Measurements from ENCODE around the gene SLIT3.

The SLIT3 gene

GRCh38 chr5:169202969-169203368 is 98.0 kb downstream of the SLIT3 start:
- no peak overlapping the region for H3K9ac ChIP-seq (ENCODE audit: low read length)
- no peaks in the 10 kb centered on the region for H3K9me3 ChIP-seq (ENCODE audit: insufficient read depth, low read length)
- no peaks in the 10 kb centered on the region for H3K79me2 ChIP-seq (ENCODE audit: low read length)
- H3K4me3 ChIP-seq (ENCODE audit: low read length): no peak overlapping the region
- no peaks in the 10 kb centered on the region for H3K4me1 ChIP-seq (ENCODE audit: low read length)
- H3K4me2 ChIP-seq (ENCODE audit: low read length): no peak overlapping the region
- no peaks in the 10 kb centered on the region for H3K36me3 ChIP-seq (replicated peaks; ENCODE audit: low read depth, low read length)
- TF ChIP-seq EZH2phosphoT487 (IDR thresholded peaks at IDR 0.05; ENCODE audit: low read depth) (no peak), CTCF (IDR thresholded peaks at IDR 0.05; ENCODE audit: low read depth, low read length) (no peak)
- H4K20me1 ChIP-seq (ENCODE audit: insufficient read depth, low read length): no peaks in the 10 kb centered on the region
- no peak overlapping the region for H3K27ac ChIP-seq (ENCODE audit: low read length)
- H2AFZ ChIP-seq (ENCODE audit: low read depth, low read length): no peak overlapping the region
- H3K27me3 ChIP-seq (ENCODE audit: low read depth, low read length): no peaks in the 10 kb centered on the region

GRCh38 chr5:169201597-169201996 is 99.3 kb downstream of the SLIT3 start:
- no peak overlapping the region for H3K4me2 ChIP-seq (ENCODE audit: low read length)
- no peak overlapping the region for H3K4me3 ChIP-seq (ENCODE audit: low read length)
- no peaks in the 10 kb centered on the region for H4K20me1 ChIP-seq (ENCODE audit: insufficient read depth, low read length)
- no peak overlapping the region for H2AFZ ChIP-seq (ENCODE audit: low read depth, low read length)
- no peaks in the 10 kb centered on the region for H3K9me3 ChIP-seq (ENCODE audit: insufficient read depth, low read length)
- TF ChIP-seq EZH2phosphoT487 (IDR thresholded peaks at IDR 0.05; ENCODE audit: low read depth) (no peak), CTCF (IDR thresholded peaks at IDR 0.05; ENCODE audit: low read depth, low read length) (no peak)
- no peaks in the 10 kb centered on the region for H3K27me3 ChIP-seq (ENCODE audit: low read depth, low read length)
- no peaks in the 10 kb centered on the region for H3K79me2 ChIP-seq (ENCODE audit: low read length)
- H3K4me1 ChIP-seq (ENCODE audit: low read length): no peaks in the 10 kb centered on the region
- no peak overlapping the region for H3K9ac ChIP-seq (ENCODE audit: low read length)
- H3K27ac ChIP-seq (ENCODE audit: low read length): no peak overlapping the region
- no peaks in the 10 kb centered on the region for H3K36me3 ChIP-seq (replicated peaks; ENCODE audit: low read depth, low read length)

DNA sequence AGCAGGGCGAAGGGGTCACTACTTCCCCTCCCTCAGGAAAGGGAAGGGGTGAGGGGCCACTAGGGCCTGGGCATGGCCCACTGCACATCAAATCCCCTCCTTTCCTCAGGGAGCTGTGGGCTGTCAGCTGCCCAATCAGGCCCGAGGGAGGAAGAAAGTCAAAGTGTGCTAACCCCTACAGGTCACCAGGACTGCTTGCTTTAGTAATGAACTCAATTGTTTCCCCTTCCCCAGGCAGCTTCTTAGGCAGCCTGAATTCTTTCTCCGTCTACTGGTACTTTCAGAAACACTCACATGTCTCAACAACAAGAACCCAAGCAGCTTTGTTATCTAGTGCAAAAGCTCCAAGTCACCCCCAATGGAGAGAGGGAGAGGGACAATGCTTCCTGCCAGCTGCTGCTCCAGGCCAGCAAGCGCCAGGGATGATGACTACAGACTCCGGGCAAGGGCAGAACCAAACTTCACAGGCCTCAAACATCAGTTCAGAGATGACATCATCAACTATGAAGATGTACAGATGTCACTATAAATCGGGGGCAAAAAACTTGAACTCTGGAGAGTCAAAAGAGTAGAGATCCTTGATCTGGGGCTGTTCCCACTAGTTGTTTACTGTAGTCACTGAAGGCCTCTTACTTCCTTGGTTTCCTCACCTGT is 100.7 kb downstream of the SLIT3 start:
- Histone ChIP-seq H3K27me3 (ENCODE audit: low read depth, low read length) (no peaks in the 10 kb centered on the region), H2AFZ (ENCODE audit: low read depth, low read length) (no peak overlapping the region), H3K4me2 (ENCODE audit: low read length) (no peak overlapping the region), H3K4me1 (ENCODE audit: low read length) (no peaks in the 10 kb centered on the region), H3K9ac (ENCODE audit: low read length) (no peak overlapping the region), H3K9me3 (ENCODE audit: insufficient read depth, low read length) (no peaks in the 10 kb centered on the region), H4K20me1 (ENCODE audit: insufficient read depth, low read length) (no peaks in the 10 kb centered on the region), H3K4me3 (ENCODE audit: low read length) (no peak overlapping the region), H3K27ac (ENCODE audit: low read length) (no peak overlapping the region), H3K36me3 (replicated peaks; ENCODE audit: low read depth, low read length) (no peaks in the 10 kb centered on the region), H3K79me2 (ENCODE audit: low read length) (no peaks in the 10 kb centered on the region)
- no peak for TF ChIP-seq EZH2phosphoT487 (IDR thresholded peaks at IDR 0.05; ENCODE audit: low read depth)
- no peak for TF ChIP-seq CTCF (IDR thresholded peaks at IDR 0.05; ENCODE audit: low read depth, low read length)

GRCh38 chr5:169197343-169197742 is 103.6 kb downstream of the SLIT3 start:
- H2AFZ ChIP-seq (ENCODE audit: low read depth, low read length): no peak overlapping the region
- H3K9ac ChIP-seq (ENCODE audit: low read length): no peak overlapping the region
- no peak overlapping the region for H3K4me2 ChIP-seq (ENCODE audit: low read length)
- no peaks in the 10 kb centered on the region for H3K36me3 ChIP-seq (replicated peaks; ENCODE audit: low read depth, low read length)
- no peaks in the 10 kb centered on the region for H3K4me1 ChIP-seq (ENCODE audit: low read length)
- TF ChIP-seq EZH2phosphoT487 (IDR thresholded peaks at IDR 0.05; ENCODE audit: low read depth) (no peak), CTCF (IDR thresholded peaks at IDR 0.05; ENCODE audit: low read depth, low read length) (no peak)
- no peaks in the 10 kb centered on the region for H3K79me2 ChIP-seq (ENCODE audit: low read length)
- no peak overlapping the region for H3K27ac ChIP-seq (ENCODE audit: low read length)
- no peaks in the 10 kb centered on the region for H4K20me1 ChIP-seq (ENCODE audit: insufficient read depth, low read length)
- no peaks in the 10 kb centered on the region for H3K9me3 ChIP-seq (ENCODE audit: insufficient read depth, low read length)
- no peak overlapping the region for H3K4me3 ChIP-seq (ENCODE audit: low read length)
- no peaks in the 10 kb centered on the region for H3K27me3 ChIP-seq (ENCODE audit: low read depth, low read length)
